HTERT RPE-1 (cell line): ENCODE results near the gene SOBP.

Experiments
- in situ Hi-C: fragments of 300-500 bp; cut with MboI; formaldehyde crosslinking; loops from 4 replicates; pipeline ENCODE4 v1.14.3; 2020; ENCODE audit warnings: low sequenced_read_pairs

SOBP gene

GRCh38 chr6:107674995-107675738, 185.2 kb downstream of the SOBP start:
- in situ Hi-C loops: no loop called here

- in situ Hi-C loops: no loop called here
These were observed 186.1 kb downstream of the SOBP start for GRCh38 chr6:107676042-107676441.

GRCh38 chr6:107677399-107677798, 187.5 kb downstream of the SOBP start:
- in situ Hi-C loops: no loop called here

- in situ Hi-C loops: no loop called here
These were observed 189.5 kb downstream of the SOBP start for GRCh38 chr6:107679457-107679856.

- in situ Hi-C loops: no loop called here
These were observed 192.8 kb downstream of the SOBP start for GRCh38 chr6:107682721-107683120.

GRCh38 chr6:107683183-107683582, 193.3 kb downstream of the SOBP start:
- in situ Hi-C loops: no loop called here

- in situ Hi-C loops: no loop called here
These were observed 195.1 kb downstream of the SOBP start for GRCh38 chr6:107684996-107685395.

GRCh38 chr6:107689190-107689589, 199.3 kb downstream of the SOBP start:
- in situ Hi-C loops: no loop called here

- in situ Hi-C loops: no loop called here
These were observed 200.2 kb downstream of the SOBP start for GRCh38 chr6:107689951-107690642.

- in situ Hi-C loops: no loop called here
These were observed 200.7 kb downstream of the SOBP start for GRCh38 chr6:107690643-107691061.

GRCh38 chr6:107691062-107691751, 201.3 kb downstream of the SOBP start:
- in situ Hi-C loops: no loop called here

- in situ Hi-C loops: no loop called here
These were observed 202.4 kb downstream of the SOBP start for GRCh38 chr6:107692351-107692750.

- in situ Hi-C loops: no loop called here
These were observed 205.3 kb downstream of the SOBP start for GRCh38 chr6:107695061-107695720.

GRCh38 chr6:107697682-107698081, 207.8 kb downstream of the SOBP start:
- in situ Hi-C loops: no loop called here

GRCh38 chr6:107698146-107698545, 208.2 kb downstream of the SOBP start:
- in situ Hi-C loops: no loop called here

GRCh38 chr6:107699254-107699653, 209.3 kb downstream of the SOBP start:
- in situ Hi-C loops: no loop called here

- in situ Hi-C loops: no loop called here
These were observed 209.9 kb downstream of the SOBP start for GRCh38 chr6:107699697-107700325.

GRCh38 chr6:107703606-107704005, 213.7 kb downstream of the SOBP start:
- in situ Hi-C loops: no loop called here

GRCh38 chr6:107704347-107705013, 214.6 kb downstream of the SOBP start:
- in situ Hi-C loops: no loop called here

GRCh38 chr6:107706516-107707115, 216.7 kb downstream of the SOBP start:
- in situ Hi-C loops: no loop called here
